Measurements from ENCODE around the gene UTS2. TPM values are rescaled to one million over a fixed set of nuclear protein-coding genes. Genes with fewer than 3 reads are reported as not detected.

Gene UTS2
- total and polyA plus RNA-seq, 2 of the 13 experiments (the other 11 are each of a cell fraction or from before 2014, with no cell fraction given), result not detected

DNA sequence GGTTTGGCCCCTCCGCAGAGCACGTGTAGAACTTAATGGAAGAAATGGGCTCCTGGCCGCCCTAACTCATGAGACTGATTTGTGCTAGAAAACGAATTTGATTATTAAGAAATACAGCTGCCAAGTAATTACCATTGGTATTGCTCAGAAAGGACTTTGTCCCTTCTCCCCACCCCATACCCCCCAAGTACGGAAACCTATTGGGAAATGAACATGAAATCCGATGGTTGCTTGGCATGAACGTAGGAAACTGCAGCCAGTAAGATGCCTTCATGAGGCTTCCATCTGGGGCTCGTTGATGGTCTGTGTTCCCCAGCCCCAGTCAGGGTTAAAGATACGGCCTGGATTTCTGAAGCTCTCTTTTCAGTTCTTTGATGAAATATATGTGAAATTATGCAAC, 47.4 kb downstream of the UTS2 start:
- H3K36me3 ChIP-seq (replicated peaks in 1 of 2; ENCODE audit: control insufficient read depth in 1 of 2, insufficient read depth in 2 of 2, low read length in 2 of 2), result peaks cover 2 to 13% of the 10 kb centered on the region in 2 experiments; a peak in 3 of 5 replicates
- in situ Hi-C loops (cut with HindIII; ENCODE audit: extremely low pct_ligation_motif_present, low pct_unique_long_range_greater_than_20kb), result loop anchor here (5.0 kb wide), 1 partner anchor 97 kb away; no protein-coding TSS in a partner anchor
- no peaks in the 10 kb centered on the region for H3K9me3 ChIP-seq (ENCODE audit: low read length)
- no peaks in the 10 kb centered on the region for H3K4me1 ChIP-seq (ENCODE audit: insufficient read depth, low read length)
- no peak for DNase-seq (ENCODE audit: low spot score)
- intact Hi-C loops (cut with micrococcal nuclease; ENCODE audit: unreplicated experiment), result no loop called here
- no peaks in the 10 kb centered on the region for H4K20me1 ChIP-seq (ENCODE audit: insufficient read depth, low read length)
- H3K4me2 ChIP-seq (ENCODE audit: low read depth, low read length), result no peak overlapping the region
- ATAC-seq, result no peak
- ChIA-PET CTCF (ENCODE audit: low intra/inter-chr PET ratio, low total read pairs) (no interaction called here), POLR2A (no interaction called here)
- no peak overlapping the region for H3K9ac ChIP-seq (ENCODE audit: insufficient read depth, low read depth, low read length)
- WGBS (ENCODE audit: low lambda C conversion rate), result 92% methylated on average over 9 of the region's 9 CpGs
- no peak overlapping the region for H3K4me3 ChIP-seq (replicated peaks in 1 of 3; ENCODE audit: insufficient read depth in 1 of 3, low read depth in 2 of 3, low read length in 3 of 3)
- no TSS peak for BruUV-seq (replicated peaks)
- H3K79me2 ChIP-seq (ENCODE audit: insufficient read depth, low read length), result no peaks in the 10 kb centered on the region
- H3K27ac ChIP-seq (ENCODE audit: extremely low read length, insufficient read depth, low read length), result no peak overlapping the region
- FAIRE-seq, result no peak
- TF ChIP-seq ARNTL (CRISPR knock-in tag; IDR thresholded peaks at IDR 0.05) (no peak), KDM1A (CRISPR knock-in tag; IDR thresholded peaks at IDR 0.05) (no peak), ZNF234 (CRISPR knock-in tag; conservative IDR thresholded peaks at IDR 0.05) (no peak), SNAPC2 (CRISPR knock-in tag; IDR thresholded peaks at IDR 0.05) (no peak), RAD21 (CRISPR knock-in tag; IDR thresholded peaks at IDR 0.05) (no peak), ZBTB3 (CRISPR knock-in tag; IDR thresholded peaks at IDR 0.05; ENCODE audit: borderline replicate concordance, low read depth) (no peak), KDM6A (CRISPR knock-in tag; IDR thresholded peaks at IDR 0.05; ENCODE audit: low read depth) (no peak), ZFP1 (CRISPR knock-in tag; IDR thresholded peaks at IDR 0.05) (no peak), KLF6 (CRISPR knock-in tag; IDR thresholded peaks at IDR 0.05) (no peak), ATAD3A (CRISPR knock-in tag; IDR thresholded peaks at IDR 0.05) (no peak), THYN1 (CRISPR knock-in tag; IDR thresholded peaks at IDR 0.05; ENCODE audit: borderline replicate concordance, low read depth) (no peak), ZNF317 (CRISPR knock-in tag; IDR thresholded peaks at IDR 0.05) (no peak), RBFOX2 (IDR thresholded peaks at IDR 0.05; ENCODE audit: low read depth, low read length) (no peak), ZNF720 (CRISPR knock-in tag; IDR thresholded peaks at IDR 0.05) (no peak)
- TF ChIP-seq, protein P1, sequence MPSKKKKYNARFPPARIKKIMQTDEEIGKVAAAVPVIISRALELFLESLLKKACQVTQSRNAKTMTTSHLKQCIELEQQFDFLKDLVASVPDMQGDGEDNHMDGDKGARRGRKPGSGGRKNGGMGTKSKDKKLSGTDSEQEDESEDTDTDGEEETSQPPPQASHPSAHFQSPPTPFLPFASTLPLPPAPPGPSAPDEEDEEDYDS (CRISPR knock-in tag; IDR thresholded peaks at IDR 0.05), result no peak
- TF ChIP-seq, protein P2, sequence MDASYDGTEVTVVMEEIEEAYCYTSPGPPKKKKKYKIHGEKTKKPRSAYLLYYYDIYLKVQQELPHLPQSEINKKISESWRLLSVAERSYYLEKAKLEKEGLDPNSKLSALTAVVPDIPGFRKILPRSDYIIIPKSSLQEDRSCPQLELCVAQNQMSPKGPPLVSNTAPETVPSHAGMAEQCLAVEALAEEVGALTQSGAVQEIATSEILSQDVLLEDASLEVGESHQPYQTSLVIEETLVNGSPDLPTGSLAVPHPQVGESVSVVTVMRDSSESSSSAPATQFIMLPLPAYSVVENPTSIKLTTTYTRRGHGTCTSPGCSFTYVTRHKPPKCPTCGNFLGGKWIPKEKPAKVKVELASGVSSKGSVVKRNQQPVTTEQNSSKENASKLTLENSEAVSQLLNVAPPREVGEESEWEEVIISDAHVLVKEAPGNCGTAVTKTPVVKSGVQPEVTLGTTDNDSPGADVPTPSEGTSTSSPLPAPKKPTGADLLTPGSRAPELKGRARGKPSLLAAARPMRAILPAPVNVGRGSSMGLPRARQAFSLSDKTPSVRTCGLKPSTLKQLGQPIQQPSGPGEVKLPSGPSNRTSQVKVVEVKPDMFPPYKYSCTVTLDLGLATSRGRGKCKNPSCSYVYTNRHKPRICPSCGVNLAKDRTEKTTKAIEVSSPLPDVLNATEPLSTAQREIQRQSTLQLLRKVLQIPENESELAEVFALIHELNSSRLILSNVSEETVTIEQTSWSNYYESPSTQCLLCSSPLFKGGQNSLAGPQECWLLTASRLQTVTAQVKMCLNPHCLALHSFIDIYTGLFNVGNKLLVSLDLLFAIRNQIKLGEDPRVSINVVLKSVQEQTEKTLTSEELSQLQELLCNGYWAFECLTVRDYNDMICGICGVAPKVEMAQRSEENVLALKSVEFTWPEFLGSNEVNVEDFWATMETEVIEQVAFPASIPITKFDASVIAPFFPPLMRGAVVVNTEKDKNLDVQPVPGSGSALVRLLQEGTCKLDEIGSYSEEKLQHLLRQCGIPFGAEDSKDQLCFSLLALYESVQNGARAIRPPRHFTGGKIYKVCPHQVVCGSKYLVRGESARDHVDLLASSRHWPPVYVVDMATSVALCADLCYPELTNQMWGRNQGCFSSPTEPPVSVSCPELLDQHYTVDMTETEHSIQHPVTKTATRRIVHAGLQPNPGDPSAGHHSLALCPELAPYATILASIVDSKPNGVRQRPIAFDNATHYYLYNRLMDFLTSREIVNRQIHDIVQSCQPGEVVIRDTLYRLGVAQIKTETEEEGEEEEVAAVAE (CRISPR knock-in tag; IDR thresholded peaks at IDR 0.05; ENCODE audit: borderline replicate concordance), result no peak
- no peaks in the 10 kb centered on the region for H3K27me3 ChIP-seq (ENCODE audit: control insufficient read depth in 1 of 2, insufficient read depth in 2 of 2, low read length in 2 of 2)
- no peak overlapping the region for H2AFZ ChIP-seq (ENCODE audit: low read length)

All from HepG2 (cell line).